ENCODE data around the gene LHX1.

LHX1 gene

DNA sequence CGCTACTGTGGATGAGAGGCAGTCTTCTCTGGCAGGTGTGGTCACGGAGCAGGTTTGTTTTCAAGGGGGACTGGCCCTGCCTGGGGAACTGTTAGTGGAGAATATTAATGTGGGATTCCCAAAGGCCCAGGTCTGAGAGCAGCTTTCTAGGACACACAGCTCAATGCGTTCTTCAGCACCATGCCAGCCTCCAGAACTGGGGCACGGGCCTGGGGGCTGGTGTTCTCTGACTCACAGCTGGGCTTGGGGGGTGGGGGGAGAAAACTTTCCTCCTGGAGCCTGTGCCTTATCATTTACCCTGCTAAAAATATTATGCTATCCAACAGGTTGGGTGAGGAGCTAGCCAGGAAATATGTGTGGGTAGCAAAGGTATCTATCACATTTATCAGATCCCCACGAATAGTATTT is 13.5 kb upstream of the LHX1 start:
- DNase-seq: no peak

DNA sequence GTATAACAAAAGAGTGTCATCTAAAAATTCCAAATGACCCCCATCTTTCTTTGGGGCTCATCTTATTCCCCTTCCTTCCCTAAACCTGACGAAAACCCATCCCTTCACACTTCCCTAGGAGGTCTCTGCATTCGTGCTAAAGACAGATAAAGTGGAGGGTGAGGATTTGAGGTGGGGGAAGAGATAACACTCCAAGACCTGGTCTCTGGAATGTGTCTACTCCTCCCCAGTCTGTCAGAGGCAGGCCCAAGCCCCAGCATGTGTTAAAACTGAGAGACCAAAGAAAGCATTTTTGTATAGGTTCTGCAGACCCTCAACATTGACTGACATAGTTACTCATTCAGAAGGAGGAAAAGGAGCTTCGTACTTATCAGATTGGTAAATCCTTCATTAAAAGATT is 11.0 kb upstream of the LHX1 start:
- DNase-seq: no peak

DNA sequence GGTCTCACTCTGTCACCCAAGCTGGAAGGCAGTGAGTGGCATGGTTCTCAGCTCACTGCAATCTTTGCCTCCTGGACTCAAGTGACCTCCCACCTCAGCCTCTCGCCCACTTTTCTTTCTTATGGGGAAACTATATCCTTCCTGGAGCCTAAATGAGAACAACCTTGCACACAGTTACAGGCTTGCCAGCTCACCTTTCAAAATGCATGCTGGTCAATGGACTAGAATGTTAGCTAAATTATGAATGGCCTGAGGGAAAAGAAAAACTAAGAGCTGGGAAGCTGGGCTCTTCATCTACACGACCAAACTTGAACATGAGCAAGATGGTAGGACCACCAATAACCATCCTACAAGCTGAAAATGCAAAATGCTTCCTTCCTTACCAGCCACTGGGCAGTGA is 10.6 kb upstream of the LHX1 start:
- DNase-seq: no peak

DNA sequence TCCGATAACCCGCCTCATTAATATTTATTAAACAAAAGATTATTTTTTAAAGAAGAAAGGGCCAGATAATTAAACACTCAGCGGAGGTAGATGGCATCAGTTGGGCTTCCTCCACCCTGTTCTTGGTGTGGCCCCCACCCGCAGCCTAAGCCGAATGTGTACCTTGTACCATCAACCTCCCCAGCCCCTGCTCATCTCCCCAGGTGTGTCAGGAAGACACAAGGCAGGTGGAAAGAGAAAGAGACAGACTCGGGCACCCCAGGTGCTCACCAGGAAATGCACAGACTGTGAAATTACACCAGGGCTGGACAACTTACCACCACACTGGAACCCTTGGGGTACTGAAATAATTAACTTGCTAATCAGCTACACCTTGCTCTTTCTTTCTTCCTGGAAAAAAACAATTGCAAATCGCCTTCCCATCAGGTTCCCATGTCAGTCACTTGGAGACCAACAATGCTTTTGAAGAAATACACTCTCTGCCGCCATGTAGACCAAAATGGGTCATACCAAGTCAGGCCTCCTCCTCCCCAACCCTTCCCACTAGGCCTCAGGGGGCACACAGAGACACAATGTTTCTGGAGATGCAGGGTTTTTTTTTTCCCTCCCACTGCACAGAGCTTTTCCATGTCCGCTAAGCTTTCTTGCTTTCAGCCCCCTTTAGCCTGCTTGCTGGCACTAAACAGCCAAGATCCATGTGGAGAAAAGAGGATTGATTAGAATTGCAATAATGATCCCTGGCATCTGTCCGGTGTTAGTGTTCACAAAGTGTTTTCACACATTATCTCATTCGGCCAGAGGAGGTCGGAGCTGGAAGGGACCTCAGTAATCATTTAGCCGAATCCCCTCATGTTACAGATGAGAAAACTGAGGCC is 8.6 kb upstream of the LHX1 start:
- DNase-seq: no peak

DNA sequence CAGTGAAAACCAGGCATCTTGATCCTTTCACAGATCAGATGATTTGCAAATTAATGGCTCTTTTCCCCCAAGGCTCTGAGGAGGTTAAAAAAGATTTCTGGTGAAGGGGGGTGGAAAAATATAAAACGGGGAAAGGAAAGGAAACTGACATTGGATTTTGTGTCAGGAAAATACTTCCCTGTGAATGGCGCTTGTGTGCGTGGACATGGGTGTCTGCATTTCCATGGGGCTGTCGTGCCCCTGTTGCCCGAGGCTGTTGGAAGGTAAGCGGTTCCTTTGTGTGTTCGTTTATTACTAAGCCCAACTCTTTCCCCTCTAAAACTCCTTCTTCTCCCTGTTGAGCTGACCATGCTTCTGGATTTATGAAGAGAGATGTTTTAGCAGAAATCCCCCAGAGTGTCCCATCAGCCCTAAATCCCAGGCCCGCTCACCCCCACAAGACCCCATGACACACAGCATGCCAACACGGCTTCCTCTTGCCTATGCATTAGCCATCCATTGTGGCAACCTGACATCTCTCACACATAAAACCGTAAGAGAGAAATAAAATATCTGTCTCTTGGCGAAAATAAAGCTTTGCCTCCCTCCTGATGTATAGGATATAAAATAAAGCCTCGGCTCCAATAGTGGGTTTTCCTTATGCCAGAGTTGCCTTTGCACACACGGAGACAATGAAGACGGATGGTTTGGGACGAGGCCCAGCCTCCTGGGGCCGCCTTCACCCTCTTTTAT is 7.3 kb upstream of the LHX1 start:
- no peak for DNase-seq

DNA sequence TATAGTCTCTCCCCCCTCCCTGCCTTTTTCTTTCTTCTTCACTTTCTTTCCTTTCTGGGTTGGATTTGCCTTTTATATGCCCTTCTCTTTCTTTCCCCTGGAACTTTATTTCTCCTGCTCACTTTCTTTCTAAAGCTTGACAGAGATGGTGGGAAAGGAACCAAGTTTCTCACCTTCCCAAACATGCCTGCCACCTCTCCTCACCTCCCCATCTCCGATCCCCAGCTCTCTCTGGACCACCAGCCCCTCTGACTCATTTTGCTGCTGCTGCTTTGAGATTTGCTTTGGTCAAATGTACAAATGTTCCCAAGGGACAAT is 6.7 kb upstream of the LHX1 start:
- no peak for DNase-seq

DNA sequence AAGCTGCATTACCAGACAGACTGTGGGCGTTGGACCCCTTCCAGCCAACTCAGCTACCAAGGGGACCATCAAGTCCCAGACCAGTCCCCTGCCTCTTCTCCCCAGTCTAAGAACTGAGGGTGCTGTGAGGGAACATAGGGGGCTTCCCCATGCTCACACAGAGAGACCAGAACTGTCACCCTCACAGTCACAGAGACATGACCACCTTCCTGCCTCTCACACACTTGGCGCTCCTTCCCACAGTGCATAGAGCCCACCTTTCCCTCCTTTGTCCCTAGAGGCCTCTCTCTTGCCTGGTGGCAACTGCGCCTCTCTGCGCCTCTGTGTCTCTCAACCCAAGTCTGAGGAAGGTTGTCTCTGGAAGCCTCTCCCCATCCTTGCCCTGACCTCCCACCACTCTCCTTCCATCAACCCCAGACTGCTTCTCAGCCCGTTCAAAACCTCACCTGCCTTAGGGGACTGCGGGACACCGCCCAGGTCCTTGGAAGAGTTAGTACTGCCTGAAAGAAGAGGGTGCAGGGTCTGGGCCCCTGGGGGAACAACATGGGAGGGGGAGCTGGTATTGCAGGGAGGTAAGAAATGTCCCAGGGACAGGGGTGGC is 6.1 kb upstream of the LHX1 start:
- DNase-seq: no peak

DNA sequence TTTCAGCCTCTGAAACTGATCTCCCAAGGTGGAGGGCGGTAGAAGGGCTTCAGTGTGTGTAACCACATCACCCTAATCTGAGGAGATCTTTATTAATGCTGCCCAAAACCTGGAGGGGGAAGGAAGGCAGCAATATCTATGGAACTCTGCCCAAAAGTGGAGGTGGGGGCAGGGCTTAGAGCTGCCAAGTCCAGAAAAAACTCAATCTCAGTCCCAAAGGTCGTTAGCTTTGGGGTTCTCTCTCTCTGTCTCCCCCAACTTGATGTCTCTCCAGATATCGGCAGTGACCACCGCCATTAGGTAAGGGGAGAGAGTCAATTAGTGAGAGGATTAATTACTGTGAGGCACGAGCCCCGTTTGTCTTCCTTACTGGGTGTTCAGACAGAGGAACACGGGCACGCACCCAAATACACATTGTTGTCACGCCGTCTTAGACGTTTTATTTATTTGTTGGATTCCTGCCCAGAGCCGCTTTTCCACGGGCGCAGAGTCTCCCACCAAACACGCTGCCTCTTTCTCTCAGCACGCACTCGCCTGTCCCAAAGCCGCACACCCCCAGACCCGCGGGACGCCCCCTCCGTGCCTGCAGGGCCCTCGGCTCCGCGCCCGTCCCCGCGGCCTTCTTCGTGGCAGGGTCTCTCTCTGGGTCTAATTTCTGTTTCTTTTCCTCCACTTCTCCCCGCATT is 5.4 kb upstream of the LHX1 start:
- DNase-seq: no peak

DNA sequence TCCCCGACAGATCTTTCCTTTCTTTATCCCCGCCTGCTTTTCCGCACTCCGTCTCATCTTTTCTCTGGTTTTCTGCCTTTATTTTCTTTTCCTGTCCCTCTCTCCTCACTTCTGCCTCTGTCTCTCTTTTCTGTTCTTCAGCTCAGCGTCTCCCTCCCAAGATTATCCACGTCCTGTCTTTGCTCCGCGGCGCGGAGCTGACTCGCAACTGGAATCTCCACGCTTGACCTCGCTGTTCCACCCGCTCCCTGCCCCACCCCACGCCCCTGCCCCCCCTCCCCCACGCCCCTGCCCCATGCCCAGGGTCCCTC is 4.9 kb upstream of the LHX1 start:
- no peak for DNase-seq

DNA sequence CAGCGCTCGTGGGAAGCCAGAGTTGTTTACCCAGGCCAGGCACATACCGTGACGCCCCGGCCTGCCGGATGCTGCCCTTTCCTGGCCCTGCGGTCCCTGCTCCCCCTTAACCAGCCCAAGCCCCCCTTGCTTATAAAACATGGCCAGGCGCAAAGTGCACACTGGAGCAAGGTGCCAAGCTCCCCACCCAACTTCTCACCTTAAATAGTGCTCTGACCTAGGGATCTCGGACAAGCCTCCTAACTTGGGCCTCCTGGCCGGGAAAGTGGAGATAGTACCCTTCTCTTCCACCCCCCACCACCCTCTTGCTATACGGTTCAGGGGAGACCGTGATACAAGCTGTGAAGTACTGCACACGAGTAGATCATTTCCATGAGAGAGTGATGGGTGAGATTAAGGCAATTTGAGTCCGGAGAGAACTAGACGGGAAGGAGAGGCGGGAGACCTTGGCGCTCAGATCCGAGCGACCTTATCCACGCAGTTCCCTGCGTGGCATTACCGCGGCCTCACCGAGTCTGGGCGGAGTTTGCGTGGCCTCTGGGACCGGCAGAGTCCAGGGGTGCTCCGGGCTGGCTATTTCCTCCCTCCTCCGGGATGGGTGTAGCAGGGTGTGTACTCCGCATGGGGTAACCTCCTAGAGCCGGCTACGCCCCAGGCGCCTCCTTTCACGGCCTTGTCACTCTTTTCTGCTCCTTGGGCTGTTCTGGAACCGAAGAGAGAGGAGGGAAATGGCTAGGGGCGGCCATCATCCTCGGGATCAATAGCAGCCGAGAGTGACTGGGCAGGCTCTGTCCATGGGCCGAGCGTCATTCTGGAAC is 4.4 kb upstream of the LHX1 start:
- DNase-seq: no peak

DNA sequence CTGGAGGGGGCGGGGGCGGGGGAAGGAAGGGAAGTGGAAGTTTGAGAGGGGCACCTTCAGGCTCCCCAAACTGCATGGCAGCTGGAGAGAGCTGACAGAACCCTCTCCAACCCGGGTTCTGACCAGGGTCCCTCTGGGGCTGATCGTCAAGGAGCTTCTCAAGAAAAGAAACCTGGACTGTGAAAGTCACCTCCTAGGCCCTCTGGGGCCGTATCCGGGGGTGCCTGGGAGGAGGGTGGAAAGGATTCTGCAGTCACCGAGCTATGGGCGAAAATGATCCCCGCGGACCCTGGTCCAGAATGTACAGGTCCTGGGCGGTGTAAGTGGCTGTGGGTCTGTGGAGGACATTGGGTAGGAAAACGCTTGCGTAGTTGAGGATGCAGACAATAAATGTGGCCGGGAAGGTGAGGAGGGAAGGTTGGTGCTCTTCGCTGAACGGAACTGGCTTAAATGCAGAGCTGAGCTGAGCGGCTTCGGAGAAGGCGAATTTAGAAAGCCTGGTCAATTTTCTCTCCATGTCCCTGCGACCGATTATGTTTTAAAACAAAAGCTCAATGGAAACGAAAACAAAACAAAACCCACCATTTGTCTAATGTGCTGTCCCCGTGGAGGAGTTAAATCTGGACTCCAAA is 3.6 kb upstream of the LHX1 start:
- DNase-seq: no peak

DNA sequence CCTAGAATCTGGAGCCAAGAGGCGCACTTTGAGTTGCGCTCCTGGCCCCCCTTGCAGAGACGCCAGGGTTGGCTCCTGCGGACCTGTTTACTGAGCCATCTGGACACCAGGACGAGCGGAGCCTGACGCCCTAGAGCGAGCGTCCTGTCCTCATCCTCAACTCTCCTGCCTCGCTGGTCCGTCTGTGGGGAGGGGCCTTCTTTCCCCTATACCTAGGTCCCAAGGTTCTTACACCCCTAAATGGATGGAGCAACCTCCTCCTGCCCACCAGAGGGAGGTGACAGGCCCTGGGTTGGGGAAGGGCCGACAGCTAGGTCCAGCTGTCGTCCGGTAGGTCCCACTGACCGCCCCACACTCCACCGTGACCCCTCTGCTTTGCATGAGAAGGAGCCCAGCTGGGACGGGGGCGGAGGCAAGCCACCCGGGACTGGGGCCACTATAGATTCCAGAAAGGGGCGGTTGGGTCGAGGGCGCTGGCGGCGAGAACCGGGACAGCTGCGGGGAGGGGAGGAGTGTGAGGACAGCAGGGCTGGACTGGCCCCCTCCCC is 3.1 kb upstream of the LHX1 start:
- no peak for DNase-seq

DNA sequence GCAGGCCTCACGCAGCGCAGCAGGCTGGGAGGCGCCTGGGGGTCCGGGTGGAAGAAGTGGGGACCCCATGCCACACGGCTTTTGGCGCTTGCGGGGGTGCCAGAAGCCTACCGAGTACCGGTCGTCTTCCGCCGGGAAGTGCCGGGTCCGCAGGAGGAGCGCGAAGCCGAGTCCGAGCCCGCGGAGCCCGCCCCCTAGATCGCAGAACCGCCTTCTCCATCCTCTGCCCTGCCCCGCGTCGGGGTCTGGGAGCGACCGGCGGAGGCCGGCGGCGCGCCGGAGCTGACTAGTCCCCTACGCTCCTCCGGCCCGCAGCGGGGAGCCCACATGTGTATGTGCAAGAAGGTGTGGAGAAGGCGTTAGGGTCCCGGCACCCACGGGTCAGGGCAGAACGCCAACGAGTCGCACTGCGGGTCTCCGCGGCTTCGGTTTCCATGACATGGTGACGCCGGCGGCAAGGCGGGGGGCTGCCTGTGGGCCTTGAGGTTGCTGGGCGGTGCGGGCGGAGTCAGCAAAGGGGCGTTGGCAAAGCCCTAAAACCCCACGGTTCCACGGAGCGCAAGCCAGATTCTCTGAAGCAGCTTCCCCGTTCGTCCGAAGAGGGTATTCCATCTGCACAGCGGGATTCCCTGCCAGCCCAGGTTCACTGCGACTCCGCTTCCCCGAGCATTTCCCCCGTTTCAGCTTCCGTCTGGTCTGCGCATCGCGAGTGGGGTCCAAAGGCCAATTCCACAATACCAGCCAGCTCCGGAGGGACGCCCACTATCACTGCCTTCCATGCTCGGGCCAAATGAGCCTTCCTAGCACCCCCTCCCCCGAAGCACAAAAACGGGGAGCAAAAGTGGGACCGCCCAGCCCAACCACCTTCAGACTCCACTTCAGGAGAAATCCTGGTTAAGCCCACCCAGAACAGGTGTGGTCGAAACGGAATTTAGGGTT is 2.3 kb upstream of the LHX1 start:
- DNase-seq: no peak

DNA sequence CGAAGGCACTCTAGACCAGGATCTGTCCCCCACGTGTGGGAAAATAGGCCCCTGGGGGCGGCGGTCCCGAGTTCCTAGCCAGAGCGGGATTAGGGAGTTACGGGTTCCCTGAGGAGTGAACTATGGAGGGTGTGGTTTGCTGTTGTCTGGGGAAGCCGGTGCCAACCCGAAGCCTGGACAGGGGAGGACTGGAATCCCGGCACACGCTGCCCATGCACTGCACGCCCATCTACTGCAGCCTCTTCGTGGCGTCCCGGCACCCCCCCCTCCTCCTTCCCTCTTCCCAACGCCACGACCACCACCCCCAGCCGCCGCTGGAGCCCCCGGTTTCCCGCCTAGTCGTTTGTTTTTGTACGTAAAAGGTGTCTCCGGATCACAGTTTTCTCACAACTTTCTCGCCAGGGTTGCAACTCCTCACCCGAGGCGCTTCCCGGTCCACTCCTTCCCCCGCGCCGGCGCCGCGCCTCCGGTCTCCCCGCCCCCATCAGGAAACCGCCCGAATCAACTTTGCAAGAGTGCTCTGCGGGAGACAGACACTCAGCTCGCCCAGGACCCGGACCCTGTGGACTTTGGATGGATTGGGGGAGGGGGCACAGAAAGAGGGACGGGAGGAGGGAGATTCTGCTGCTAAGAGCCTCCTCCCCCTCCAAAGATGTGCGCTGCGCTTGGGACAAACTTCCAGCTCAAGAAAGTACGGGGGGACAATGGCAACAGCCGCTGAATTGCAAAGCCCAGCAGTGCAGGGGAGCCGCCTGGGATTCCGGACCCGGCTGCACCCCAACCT is 1.4 kb upstream of the LHX1 start:
- no peak for DNase-seq

DNA sequence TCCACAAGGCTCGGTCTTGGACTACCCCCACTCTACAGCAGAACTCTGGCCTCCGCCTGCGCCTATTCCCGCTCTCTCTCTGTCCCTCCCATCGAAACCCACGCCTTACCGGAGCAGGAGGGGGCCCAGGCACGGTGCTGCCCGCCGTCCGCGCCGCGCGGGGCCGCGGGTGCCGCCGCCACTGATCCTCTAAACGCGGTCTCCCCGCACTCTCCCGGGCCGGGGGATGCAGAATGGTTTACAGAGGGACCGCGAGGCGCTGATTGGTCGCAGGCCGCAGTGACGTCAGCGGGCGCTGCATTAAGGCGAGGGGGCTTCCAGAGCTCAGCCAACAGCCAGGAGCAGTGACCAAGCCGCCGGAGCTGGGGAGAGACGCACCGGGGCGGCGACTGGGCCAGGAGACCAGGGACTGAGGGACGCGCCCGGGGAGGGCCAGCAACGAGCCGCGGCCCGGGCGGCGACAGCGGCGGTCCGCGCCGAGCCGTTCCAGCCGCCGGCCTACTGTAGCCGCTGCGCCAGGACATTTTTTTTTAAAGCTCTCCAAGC is 747 bp upstream of the LHX1 start:
- no peak for DNase-seq

DNA sequence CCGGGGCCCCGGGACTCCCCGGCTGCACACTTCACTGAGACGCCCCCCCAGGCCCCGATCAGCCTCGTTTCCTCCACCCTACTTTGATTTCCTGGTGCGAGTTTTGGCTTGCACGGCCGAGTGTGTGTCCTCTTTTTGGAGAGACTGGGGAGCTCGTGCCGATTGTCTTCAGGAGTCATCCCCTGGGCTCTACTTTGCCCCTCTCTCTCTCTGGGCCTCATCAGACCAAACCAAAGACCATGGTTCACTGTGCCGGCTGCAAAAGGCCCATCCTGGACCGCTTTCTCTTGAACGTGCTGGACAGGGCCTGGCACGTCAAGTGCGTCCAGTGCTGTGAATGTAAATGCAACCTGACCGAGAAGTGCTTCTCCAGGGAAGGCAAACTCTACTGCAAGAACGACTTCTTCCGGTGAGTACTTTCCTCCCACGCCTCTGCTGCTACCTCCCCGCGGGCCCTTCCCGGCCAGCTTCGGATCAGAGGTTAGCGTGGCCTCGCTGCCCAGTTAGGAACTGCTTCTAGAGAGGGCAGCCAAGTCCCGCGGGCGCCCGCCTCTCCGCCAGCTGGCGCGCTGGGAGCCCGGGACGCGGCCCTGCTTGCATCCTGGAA is 787 bp downstream of the LHX1 start:
- no peak for DNase-seq

DNA sequence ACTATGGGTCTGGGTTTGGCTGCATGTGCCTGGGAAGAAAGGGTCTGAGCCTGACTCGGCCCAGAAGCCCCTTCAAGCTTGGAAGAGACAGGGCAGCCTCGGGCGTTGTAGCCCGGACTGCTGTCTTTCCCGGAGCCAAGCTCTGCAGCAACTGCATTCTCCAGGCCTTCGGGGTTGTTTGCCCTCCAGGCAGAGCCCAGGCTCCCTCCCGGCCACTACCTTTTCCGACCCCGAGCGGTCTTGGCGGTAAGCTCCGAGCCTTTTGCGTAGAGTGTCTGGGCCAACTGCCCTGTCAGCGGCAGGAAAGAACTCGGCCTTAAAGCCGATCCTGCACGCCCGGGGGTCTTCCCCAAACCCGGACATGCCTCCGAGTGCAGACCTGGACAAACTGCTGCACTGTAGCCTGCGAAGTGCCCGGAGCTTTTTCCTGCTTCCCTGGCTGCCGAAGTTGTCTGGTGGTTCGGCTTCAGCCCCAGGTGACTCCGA is 1.3 kb downstream of the LHX1 start:
- DNase-seq: no peak

DNA sequence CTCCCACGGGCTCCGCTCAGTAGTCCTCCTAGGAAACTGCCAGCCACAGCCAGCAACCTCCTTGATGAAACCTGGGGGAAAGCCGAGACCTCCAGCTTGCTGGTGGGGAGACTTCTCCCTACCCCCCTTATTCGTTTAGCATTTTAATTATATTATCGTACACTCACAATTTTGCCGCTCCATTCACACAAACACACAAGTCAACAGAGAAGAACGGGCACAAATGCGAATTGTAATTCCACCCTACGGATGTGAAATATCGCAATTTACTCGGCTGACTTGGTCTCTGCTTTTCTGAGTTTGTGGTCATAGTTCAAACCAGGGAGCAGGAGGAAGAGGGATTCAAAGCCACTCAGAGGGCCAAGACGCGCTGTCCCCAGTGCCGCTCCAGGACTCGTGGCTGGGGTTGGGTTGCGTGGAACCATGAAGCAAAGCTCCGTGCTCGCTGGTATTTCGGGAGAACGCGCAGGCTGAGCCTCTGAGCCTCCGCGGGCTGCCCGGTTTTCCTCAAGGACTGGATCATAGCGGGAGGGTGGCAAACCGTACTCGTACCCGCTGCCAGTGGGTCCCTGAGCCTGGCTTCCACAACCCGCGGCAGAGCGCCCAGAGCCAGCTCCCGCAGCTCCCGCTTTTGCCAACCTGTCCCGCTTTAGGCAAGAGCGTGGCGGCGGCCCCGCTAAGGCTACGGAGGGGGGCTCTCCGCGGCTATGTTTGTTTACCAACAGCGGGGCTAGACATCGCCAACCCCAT is 2.0 kb downstream of the LHX1 start:
- no peak for DNase-seq
